HepG2 (cell line): ENCODE results near the gene RHBDL1. TPM values are rescaled to one million over a fixed set of nuclear protein-coding genes. Genes with fewer than 3 reads are reported as not detected.
A peak's percentile ranks its signal among the peaks of the same experiment; 100 is the strongest.

Experiments used
- ATAC-seq: fragments of 200-7000 bp; cut with Tn5 transposase; 3 replicates; pipeline ENCODE4 v1.9.1; 2020; ENCODE audit warnings: mild to moderate bottlenecking, moderate library complexity
- BruUV-seq: library from RNA; stranded (reverse); fragments of 400-500 nt; replicated peaks from 2 replicates; lab custom pipeline; 2021; lab: Mats Ljungman, UMichigan
- CTCF ChIA-PET: fragments of 300-600 bp; formaldehyde crosslinking; extraction: SDS; loops from one replicate; lab custom pipeline; 2021; ENCODE audit warnings: low total read pairs, inconsistent platforms, low intra/inter-chr PET ratio; lab: Yijun Ruan, JAX
- POLR2A ChIA-PET: fragments of 350-600 bp; sonication (Branson Sonifier 250); formaldehyde crosslinking; loops from one replicate; lab custom pipeline; 2020; ENCODE audit warnings: antibody characterized with exemption, inconsistent platforms; lab: Yijun Ruan, JAX
- DNase-seq: peaks from one replicate; pipeline ENCODE4 v3.0.0-alpha.2; 2015; ENCODE audit warnings: low spot score
- FAIRE-seq: peaks from 3 replicates; lab custom pipeline; 2011; peaks lifted over from hg19 to GRCh38; lab: Jason Lieb, UNC
- H2AFZ ChIP-seq: one replicate; pipeline ENCODE4 v1.6.1; 2011; ENCODE audit warnings: low read length, inconsistent platforms
- H3K27ac ChIP-seq: fragments of 300-600 bp; 3 replicates; pipeline ENCODE4 v1.8.0; 2011; ENCODE audit warnings: mixed run types, mild to moderate bottlenecking, mixed read lengths, low read length, inconsistent platforms; ENCODE audit not compliant: insufficient read depth; ENCODE audit errors: extremely low read length
- H3K27me3 ChIP-seq, 2 experiments: fragments of 200-600 bp in 1 of 2; 2 replicates in 1 of 2; 3 replicates in 1 of 2; pipeline versions ENCODE4 v1.6.0 to v1.8.0; 2011; ENCODE audit warnings: low read length in 2 of 2, mild to moderate bottlenecking in 2 of 2, moderate library complexity in 2 of 2, inconsistent platforms in 1 of 2; ENCODE audit not compliant: insufficient read depth in 2 of 2, control insufficient read depth in 1 of 2
- H3K36me3 ChIP-seq, 2 experiments: fragments of 200-600 bp in 1 of 2; replicated peaks in 1 of 2; 2 replicates in 1 of 2; 3 replicates in 1 of 2; pipeline versions ENCODE4 v1.5.1 to v1.8.0; 2011; ENCODE audit warnings: low read length in 2 of 2, inconsistent platforms in 1 of 2; ENCODE audit not compliant: insufficient read depth in 2 of 2, control insufficient read depth in 1 of 2
- H3K4me1 ChIP-seq: 2 replicates; pipeline ENCODE4 v1.5.1; 2012; ENCODE audit warnings: low read length, inconsistent platforms; ENCODE audit not compliant: insufficient read depth
- H3K4me2 ChIP-seq: 2 replicates; pipeline ENCODE4 v1.6.0; 2011; ENCODE audit warnings: low read depth, low read length, inconsistent platforms
- H3K4me3 ChIP-seq, 3 experiments: fragments of 200-600 bp in 1 of 3; sonication (generic), shearing (Covaris generic) in 1 of 3; replicated peaks in 1 of 3; 2 replicates each; pipeline ENCODE4 v1.5.1; 2011 to 2016; ENCODE audit warnings: low read length in 3 of 3, inconsistent platforms in 2 of 3, low read depth in 2 of 3, mild to moderate bottlenecking in 2 of 3, control low read depth in 1 of 3, mixed read lengths in 1 of 3; ENCODE audit not compliant: insufficient read depth in 1 of 3
- H3K79me2 ChIP-seq: one replicate; pipeline ENCODE4 v1.6.1; 2011; ENCODE audit warnings: low read length, inconsistent platforms; ENCODE audit not compliant: insufficient read depth
- H3K9ac ChIP-seq: 2 replicates; pipeline ENCODE4 v1.6.0; 2011; ENCODE audit warnings: mild to moderate bottlenecking, low read depth, low read length, inconsistent platforms; ENCODE audit not compliant: insufficient read depth
- H3K9me3 ChIP-seq: 2 replicates; pipeline ENCODE4 v1.5.1; 2012; ENCODE audit warnings: mild to moderate bottlenecking, low read length
- H4K20me1 ChIP-seq: 2 replicates; pipeline ENCODE4 v1.6.0; 2011; ENCODE audit warnings: inconsistent platforms, mild to moderate bottlenecking, low read length, moderate library complexity; ENCODE audit not compliant: insufficient read depth
- ARHGAP35 ChIP-seq: sonication (generic); formaldehyde crosslinking; IDR thresholded peaks from 2 replicates; pipeline ENCODE4 v1.9.0; 2022; ENCODE audit warnings: mild to moderate bottlenecking, inconsistent platforms, moderate library complexity, missing genetic modification reagents, borderline replicate concordance
- CCAR2 ChIP-seq: fragments of 200-400 bp; formaldehyde crosslinking; optimal IDR thresholded peaks from 2 replicates; pipeline ENCODE3; 2018; ENCODE audit warnings: low read depth, mild to moderate bottlenecking, low read length, moderate library complexity
- FOXK1 ChIP-seq: sonication (generic); formaldehyde crosslinking; IDR thresholded peaks from 2 replicates; pipeline ENCODE4 v1.4.0; 2020; ENCODE audit warnings: low read depth, missing genetic modification reagents, borderline replicate concordance
- GPN1 ChIP-seq: sonication (generic); formaldehyde crosslinking; IDR thresholded peaks from 2 replicates; pipeline ENCODE4 v1.5.1; 2020; ENCODE audit warnings: missing genetic modification reagents, borderline replicate concordance
- KAT8 ChIP-seq: IDR thresholded peaks from 2 replicates; pipeline ENCODE4 v1.6.1; 2016; ENCODE audit warnings: missing genetic modification reagents, missing compliant biosample characterization
- KLF16 ChIP-seq, 2 experiments: sonication (generic) in 1 of 2; formaldehyde crosslinking in 1 of 2; IDR thresholded peaks; 2 replicates each; pipeline versions ENCODE4 v1.6.1 to v1.8.0; 2016 to 2023; ENCODE audit warnings: missing genetic modification reagents in 2 of 2, missing compliant biosample characterization in 1 of 2
- NFKB2 ChIP-seq: sonication (generic); formaldehyde crosslinking; IDR thresholded peaks from 2 replicates; pipeline ENCODE4 v1.4.0; 2020; ENCODE audit warnings: missing genetic modification reagents, borderline replicate concordance
- SP4 ChIP-seq: sonication (generic); formaldehyde crosslinking; IDR thresholded peaks from 2 replicates; pipeline ENCODE4 v1.8.1; 2023; ENCODE audit warnings: mild to moderate bottlenecking, missing genetic modification reagents
- SPEN ChIP-seq: sonication (generic); formaldehyde crosslinking; IDR thresholded peaks from 2 replicates; pipeline ENCODE4 v1.5.1; 2020; ENCODE audit warnings: low read depth, mild to moderate bottlenecking, missing genetic modification reagents
- TBX3 ChIP-seq: fragments of 450-650 bp; IDR thresholded peaks from 2 replicates; pipeline ENCODE4 v1.6.1; 2017; ENCODE audit warnings: antibody characterized with exemption, mild to moderate bottlenecking, inconsistent platforms, borderline replicate concordance
- ZBTB7A ChIP-seq: sonication (generic); formaldehyde crosslinking; IDR thresholded peaks from 2 replicates; pipeline ENCODE4 v1.8.0; 2022; ENCODE audit warnings: mild to moderate bottlenecking, missing genetic modification reagents
- ZNF589 ChIP-seq: sonication (generic); formaldehyde crosslinking; conservative IDR thresholded peaks from 2 replicates; pipeline ENCODE4 v1.8.0; 2022; ENCODE audit warnings: mild to moderate bottlenecking, moderate library complexity, missing genetic modification reagents
- ZNF761 ChIP-seq: sonication (generic); formaldehyde crosslinking; conservative IDR thresholded peaks from 2 replicates; pipeline ENCODE4 v1.4.0; 2020; ENCODE audit warnings: mild to moderate bottlenecking, missing genetic modification reagents
- ZNF772 ChIP-seq: sonication (generic); formaldehyde crosslinking; IDR thresholded peaks from 2 replicates; pipeline ENCODE4 v1.5.0; 2020; ENCODE audit warnings: mild to moderate bottlenecking, missing genetic modification reagents
- ZNF782 ChIP-seq: sonication (generic); formaldehyde crosslinking; IDR thresholded peaks from 2 replicates; pipeline ENCODE4 v1.4.0; 2020; ENCODE audit warnings: missing genetic modification reagents, mild to moderate bottlenecking, borderline replicate concordance
- WGBS: methylation state at CpG from one replicate; pipeline ENCODE4 v1.1.6; 2017; ENCODE audit warnings: low lambda C conversion rate; 5-methylcytosine and 5-hydroxymethylcytosine counted together
- in situ Hi-C: cut with HindIII; loops from 2 replicates; pipeline ENCODE4 v1.10.0; 2017; ENCODE audit warnings: low pct_unique_long_range_greater_than_20kb; ENCODE audit not compliant: extremely low pct_ligation_motif_present
- intact Hi-C: fragments of 100-400 bp; cut with micrococcal nuclease; formaldehyde crosslinking; loops from one replicate; pipeline ENCODE4 v1.10.0; 2022; ENCODE audit not compliant: unreplicated experiment
- polyA plus RNA-seq, 8 experiments: library from polyadenylated mRNA; depleted of rRNA in 3 of 8; stranded (reverse) in 7 of 8; unstranded in 1 of 8; fragments of >200 nt; fragmentation: Illumina TruSeq in 4 of 8; extraction: Trizol in 4 of 8; gene quantifications; 2 replicates each; pipeline versions ENCODE4 v1.2.1 to v1.2.3, GENCODE V29; 2011 to 2016; ENCODE audit warnings: low read depth in 4 of 8, missing spikeins in 1 of 8, mixed read lengths in 1 of 8; ENCODE audit not compliant: insufficient read depth in 1 of 8
- total RNA-seq, 5 experiments: library from RNA; depleted of rRNA; stranded (reverse); fragments of >200 nt; fragmentation: Illumina TruSeq; extraction: Trizol; gene quantifications; 2 replicates each; pipeline ENCODE4 v1.2.3, GENCODE V29; 2016; ENCODE audit warnings: low read depth in 1 of 5
- TF ChIP-seq, protein P1 (sequence below): sonication (generic); formaldehyde crosslinking; IDR thresholded peaks from 2 replicates; pipeline ENCODE4 v1.4.0; 2020; ENCODE audit warnings: missing genetic modification reagents
- TF ChIP-seq, protein P2 (sequence below): sonication (generic); formaldehyde crosslinking; IDR thresholded peaks from 2 replicates; pipeline ENCODE4 v1.4.0; 2020; ENCODE audit warnings: missing genetic modification reagents

Gene RHBDL1
- total and polyA plus RNA-seq, 2 of the 13 experiments (the other 11 are each of a cell fraction or from before 2014, with no cell fraction given), result 1.8 to 3.8 TPM

DNA sequence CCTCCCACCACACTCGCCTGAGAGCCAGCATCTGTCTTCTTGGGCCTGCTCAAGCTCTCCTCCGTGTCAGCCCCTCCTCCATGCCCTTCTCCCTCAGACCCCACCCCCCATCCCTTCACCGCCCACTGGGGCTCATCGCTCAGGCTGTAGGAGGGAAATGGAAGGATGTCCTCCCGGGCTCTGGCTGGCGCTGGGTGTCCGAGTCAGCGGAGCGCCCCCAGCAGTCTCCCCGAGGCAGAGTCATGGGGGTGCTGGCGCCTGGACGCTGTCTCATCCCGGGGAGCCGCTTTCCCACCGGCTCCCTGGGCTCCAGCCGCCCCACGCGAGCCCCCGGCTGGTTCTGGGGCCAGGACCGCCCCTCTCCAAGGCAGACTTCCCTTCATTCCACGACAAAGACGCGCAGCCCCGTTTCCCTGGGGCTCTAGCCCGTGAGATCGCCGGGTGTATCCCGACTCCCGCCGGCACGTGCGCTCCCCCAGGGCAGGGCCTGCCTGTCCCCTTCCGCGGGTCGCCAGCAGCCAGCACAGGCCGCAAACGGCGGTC is 45.0 kb downstream of the RHBDL1 start (continued):
- TF ChIP-seq CCAR2, result no peak
- TF ChIP-seq ZNF589, result no peak

DNA sequence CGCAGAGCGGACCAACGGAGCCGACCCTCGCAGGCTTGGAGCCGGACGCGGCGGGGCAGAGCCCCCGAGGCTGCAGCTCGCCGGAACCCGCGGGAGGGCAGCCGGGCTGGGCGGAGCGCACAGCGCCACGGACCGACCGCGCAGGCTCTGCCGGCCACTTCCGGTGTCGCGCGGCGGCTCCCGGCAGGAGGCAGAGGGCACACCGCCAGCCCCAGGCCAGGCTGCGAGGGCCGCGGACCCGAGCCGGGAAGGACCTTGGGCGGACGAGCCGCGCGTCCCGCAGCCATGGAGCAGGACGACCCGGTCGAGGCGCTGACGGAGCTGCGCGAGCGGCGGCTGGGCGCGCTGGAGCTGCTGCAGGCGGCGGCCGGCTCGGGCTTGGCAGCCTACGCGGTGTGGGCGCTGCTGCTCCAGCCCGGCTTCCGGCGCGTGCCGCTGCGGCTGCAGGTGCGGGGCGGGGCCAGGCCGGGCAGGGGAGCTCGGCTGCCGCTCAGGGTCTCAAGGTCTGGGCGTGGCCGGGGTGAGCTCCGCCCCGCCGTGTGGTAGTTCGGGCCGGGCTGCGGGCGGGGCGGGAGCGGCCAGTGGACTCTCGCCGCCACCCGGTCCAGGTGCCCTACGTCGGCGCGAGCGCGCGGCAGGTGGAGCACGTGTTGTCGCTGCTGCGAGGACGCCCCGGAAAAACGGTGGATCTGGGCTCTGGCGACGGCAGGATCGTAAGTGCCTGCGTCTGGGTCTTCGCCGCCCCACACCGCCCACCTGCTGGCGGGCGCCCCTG is 45.7 kb downstream of the RHBDL1 start, which contains the start of gene ANTKMT:
Gene ANTKMT (plus strand): TSS at position 157 of the 775 bp plus-strand sequence. CDS start 129 bp downstream, at position 286.
- peak within 1 kb of the TSS; percentile 100 for H3K4me2 ChIP-seq
- peak within 1 kb of the TSS; percentile 88 for H3K27ac ChIP-seq
- intact Hi-C loops (no loop called here), in situ Hi-C loops (no loop called here)
- H3K79me2 ChIP-seq, result peaks cover 3% of the 10 kb centered on the region
- ChIA-PET CTCF (no interaction called here), POLR2A (interaction anchor here (0.9 to 2.5 kb wide), 15 partner anchors 9 to 251 kb away, joined by 3 to 22 read pairs (median 7); partner anchors contain the start of genes CHTF18, CIAO3, MSLN and RHBDL1)
- WGBS, result 83% methylated on average over 6 of the region's 106 CpGs
- peak; percentile 80 for DNase-seq
- H3K36me3 ChIP-seq, result no peaks in the 10 kb centered on the region
- BruUV-seq, result no TSS peak
- ATAC-seq, result peak; percentile 70
- H2AFZ ChIP-seq, result no peak within 1 kb of the TSS
- no peak for FAIRE-seq
- peak within 1 kb of the TSS; percentile 88 for H3K9ac ChIP-seq
- H3K9me3 ChIP-seq, result no peaks in the 10 kb centered on the region
- peak within 1 kb of the TSS; percentile 77 to 95 (median 85) for H3K4me3 ChIP-seq
- H3K27me3 ChIP-seq, result no peaks in the 10 kb centered on the region
- peaks cover 33% of the 10 kb centered on the region for H3K4me1 ChIP-seq
- peaks cover 4% of the 10 kb centered on the region for H4K20me1 ChIP-seq
- TF ChIP-seq, protein P1, sequence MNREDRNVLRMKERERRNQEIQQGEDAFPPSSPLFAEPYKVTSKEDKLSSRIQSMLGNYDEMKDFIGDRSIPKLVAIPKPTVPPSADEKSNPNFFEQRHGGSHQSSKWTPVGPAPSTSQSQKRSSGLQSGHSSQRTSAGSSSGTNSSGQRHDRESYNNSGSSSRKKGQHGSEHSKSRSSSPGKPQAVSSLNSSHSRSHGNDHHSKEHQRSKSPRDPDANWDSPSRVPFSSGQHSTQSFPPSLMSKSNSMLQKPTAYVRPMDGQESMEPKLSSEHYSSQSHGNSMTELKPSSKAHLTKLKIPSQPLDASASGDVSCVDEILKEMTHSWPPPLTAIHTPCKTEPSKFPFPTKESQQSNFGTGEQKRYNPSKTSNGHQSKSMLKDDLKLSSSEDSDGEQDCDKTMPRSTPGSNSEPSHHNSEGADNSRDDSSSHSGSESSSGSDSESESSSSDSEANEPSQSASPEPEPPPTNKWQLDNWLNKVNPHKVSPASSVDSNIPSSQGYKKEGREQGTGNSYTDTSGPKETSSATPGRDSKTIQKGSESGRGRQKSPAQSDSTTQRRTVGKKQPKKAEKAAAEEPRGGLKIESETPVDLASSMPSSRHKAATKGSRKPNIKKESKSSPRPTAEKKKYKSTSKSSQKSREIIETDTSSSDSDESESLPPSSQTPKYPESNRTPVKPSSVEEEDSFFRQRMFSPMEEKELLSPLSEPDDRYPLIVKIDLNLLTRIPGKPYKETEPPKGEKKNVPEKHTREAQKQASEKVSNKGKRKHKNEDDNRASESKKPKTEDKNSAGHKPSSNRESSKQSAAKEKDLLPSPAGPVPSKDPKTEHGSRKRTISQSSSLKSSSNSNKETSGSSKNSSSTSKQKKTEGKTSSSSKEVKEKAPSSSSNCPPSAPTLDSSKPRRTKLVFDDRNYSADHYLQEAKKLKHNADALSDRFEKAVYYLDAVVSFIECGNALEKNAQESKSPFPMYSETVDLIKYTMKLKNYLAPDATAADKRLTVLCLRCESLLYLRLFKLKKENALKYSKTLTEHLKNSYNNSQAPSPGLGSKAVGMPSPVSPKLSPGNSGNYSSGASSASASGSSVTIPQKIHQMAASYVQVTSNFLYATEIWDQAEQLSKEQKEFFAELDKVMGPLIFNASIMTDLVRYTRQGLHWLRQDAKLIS (CRISPR knock-in tag), result no peak
- no peak; the same call in 1 of the 2 replicates for TF ChIP-seq GPN1 (CRISPR knock-in tag)
- TF ChIP-seq SP4 (CRISPR knock-in tag), result peak; percentile 94
- TF ChIP-seq KLF16 (CRISPR knock-in tag; IDR thresholded peaks at IDR 0.05), result peak in 1 of 2 experiments; percentile 1; a peak in 1 of 4 replicates
- peak; percentile 19; the same call in 1 of the 2 replicates for TF ChIP-seq FOXK1
- TF ChIP-seq ZNF761 (CRISPR knock-in tag), result peak; percentile 80; the same call in 1 of the 2 replicates
- TF ChIP-seq KAT8, result peak; percentile 74
- peak; percentile 74; the same call in 1 of the 2 replicates for TF ChIP-seq NFKB2 (CRISPR knock-in tag)
- peak; percentile 80; the same call in 1 of the 2 replicates for TF ChIP-seq ARHGAP35 (CRISPR knock-in tag)
- peak; percentile 56 for TF ChIP-seq ZNF772 (CRISPR knock-in tag)
- TF ChIP-seq ZNF782 (CRISPR knock-in tag), result peak; percentile 31; the same call in 1 of the 2 replicates
- no peak for TF ChIP-seq TBX3
- TF ChIP-seq ZBTB7A (CRISPR knock-in tag), result peak; percentile 76
- TF ChIP-seq, protein P2, sequence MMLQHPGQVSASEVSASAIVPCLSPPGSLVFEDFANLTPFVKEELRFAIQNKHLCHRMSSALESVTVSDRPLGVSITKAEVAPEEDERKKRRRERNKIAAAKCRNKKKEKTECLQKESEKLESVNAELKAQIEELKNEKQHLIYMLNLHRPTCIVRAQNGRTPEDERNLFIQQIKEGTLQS (CRISPR knock-in tag), result peak; percentile 58; the same call in 1 of the 2 replicates
- peak; percentile 84 for TF ChIP-seq SPEN (CRISPR knock-in tag)
- 0 out of 2 replicates have a peak, but pooled peaks have one; percentile 77 for TF ChIP-seq ZNF589
